ENCODE data around the gene CARD10. TPM values are rescaled to one million over a fixed set of nuclear protein-coding genes. Genes with fewer than 3 reads are reported as not detected.
A peak's percentile ranks its signal among the peaks of the same experiment; 100 is the strongest.
"Not testable (repeated sequence)": the region's sequence is repeated elsewhere in the genome, so short reads cannot be mapped to it uniquely, and the experiment has no call there.

The CARD10 gene
- total RNA-seq, 1 donor from 2014 or later: 10.8 TPM

GRCh38 chr22:37555029-37555428 lies 35.8 kb upstream of the CARD10 start:
- DNase-seq (ENCODE audit: low spot score): no peak

DNA sequence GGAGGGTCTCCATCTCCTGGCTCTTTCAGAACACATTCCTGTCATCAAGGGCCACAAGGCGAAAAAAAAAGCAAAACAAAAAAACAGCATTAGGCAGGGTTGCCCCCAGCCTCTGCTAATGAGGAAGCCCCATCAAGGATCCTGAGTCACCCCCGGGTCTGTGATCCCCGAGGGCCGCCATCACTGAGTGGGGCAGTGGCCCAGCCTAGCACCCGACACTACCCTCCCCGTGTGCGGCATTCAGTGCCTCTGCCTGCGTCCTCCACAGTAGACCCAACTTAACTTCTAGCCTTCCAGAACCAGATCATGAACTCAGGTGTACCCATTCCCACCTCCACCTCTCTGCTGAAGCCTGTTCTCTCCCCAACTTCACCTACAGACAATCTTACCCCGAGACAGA lies 34.5 kb upstream of the CARD10 start:
- DNase-seq (ENCODE audit: low spot score): no peak

DNA sequence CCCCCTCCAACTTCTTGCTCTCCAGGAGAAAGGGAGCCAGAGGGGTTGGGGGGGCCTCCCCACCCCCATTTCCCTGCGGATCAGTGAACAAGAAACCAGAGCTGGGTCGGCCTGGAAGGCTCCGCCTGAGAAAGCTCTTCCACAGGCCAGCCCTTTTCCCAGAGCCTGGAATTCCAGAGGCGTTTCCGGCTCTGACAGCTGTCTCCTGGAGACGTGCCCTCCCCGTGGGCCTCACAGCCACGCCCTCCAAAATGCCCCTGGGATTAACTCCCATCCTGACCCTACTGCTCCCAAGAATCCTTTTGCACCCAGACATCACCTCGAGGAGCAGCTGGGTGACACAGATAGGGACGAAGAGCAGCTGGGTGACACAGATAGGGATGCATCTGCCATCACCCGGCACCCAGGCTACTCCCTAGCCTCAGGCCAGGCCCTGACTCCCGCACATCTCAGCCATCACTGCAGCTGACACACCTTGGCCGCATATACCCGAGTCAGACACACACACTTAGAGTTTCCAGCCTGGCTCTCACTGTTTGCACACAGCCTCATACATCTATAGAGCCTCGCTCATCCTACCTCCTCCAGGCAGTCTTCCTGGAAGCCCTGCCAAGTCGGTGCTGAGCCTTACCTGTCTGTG lies 33.4 kb upstream of the CARD10 start:
- no peak for DNase-seq (ENCODE audit: low spot score)

GRCh38 chr22:37551981-37552380 lies 32.8 kb upstream of the CARD10 start:
- DNase-seq (ENCODE audit: low spot score): no peak

DNA sequence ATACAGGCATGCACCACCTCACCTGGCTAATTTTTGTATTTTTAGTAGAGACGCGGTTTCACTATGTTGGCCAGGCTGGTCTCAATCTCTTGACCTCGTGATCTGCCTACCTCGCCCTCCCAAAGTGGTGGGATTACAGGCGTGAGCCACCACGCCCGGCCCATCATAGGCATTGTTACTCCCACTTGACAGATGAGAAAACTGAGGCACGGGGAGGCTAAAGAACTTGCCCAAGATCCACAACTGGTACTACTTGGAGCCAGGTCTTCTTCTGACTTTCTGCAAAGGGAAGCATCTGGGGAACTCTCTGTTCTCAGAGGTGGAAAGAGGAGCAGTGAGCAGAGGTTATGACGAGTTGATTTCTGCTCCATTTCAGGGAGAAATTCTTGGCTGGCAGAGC lies 31.7 kb upstream of the CARD10 start:
- not testable (repeated sequence) for DNase-seq (ENCODE audit: low spot score)

GRCh38 chr22:37549704-37550059 lies 30.5 kb upstream of the CARD10 start:
- DNase-seq (ENCODE audit: low spot score): no peak

GRCh38 chr22:37547251-37547741 lies 28.1 kb upstream of the CARD10 start:
- no peak for DNase-seq (ENCODE audit: low spot score)

GRCh38 chr22:37546437-37547250 lies 27.4 kb upstream of the CARD10 start:
- DNase-seq (ENCODE audit: low spot score): no peak

DNA sequence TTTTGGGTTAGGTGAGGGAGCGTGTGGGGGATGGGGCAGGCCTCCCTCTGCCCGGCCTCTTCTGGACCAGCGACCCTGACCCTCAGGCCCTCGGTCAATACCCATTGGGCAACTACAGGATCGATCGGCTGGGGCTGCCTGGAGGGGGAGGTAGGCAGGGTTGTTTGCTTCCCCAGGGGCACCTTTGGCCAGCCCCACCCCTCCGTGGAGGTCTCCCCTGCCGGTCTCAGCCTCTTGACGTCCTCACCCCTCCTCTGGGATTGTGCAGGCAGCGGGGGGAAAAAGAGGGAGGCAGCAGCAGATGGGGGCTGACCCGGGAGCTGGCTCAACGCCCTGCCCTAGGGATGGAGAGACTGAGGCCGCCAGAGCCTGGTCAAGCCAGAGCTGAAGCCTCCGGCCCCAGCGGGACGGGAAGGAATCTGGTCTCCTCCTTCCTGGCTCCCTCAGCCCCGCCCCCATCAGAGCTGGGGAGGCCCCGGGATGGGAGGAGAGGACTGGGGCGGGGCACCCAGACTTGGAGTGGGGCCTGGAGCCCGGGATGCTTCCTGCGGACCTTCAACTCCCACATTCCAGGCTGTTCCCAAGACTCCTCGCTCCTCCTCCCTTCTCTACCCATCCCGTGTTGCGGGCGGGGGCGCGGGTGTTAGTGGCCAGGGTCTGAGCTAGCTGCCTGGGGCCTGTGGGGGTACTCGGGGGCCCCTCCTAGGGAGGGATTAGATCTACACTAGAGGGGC lies 26.7 kb upstream of the CARD10 start:
- peak; percentile 95 for DNase-seq (ENCODE audit: low spot score)

DNA sequence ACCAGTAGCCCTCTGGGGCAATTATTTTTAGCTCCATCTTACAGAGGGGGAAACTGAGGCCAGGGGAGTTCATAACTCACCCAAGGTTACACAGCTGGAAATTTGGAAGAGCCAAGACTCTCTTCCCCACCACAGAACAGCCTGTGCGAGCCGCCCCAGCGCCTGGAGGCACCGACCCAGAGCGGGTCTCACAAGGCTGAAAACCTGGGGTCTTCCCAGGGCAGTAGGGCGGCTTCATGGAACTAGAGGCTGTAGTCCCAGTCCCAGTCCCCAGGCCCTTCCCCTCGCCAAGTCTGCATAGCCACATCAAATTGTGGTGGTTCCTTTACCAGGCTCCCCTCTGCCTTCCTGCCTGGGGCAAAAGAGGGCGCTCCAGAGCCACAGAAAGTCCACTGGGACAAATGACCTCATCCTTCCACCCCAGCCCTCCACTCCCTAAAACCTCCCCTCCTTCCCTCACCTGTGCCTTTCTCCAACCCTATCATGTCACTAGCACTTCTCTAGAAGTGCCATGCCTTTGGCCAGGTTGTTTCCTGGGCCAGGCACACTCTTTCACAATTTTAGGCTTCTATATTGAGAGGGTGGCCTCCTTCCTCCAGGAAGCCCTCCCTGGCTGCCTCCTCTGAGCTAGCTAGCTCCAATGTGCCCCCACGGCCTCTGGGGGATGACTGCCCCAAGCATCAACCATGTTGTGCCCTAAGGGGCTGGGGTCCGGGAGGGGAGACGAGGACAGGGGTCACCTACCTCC lies 25.9 kb upstream of the CARD10 start:
- no peak for DNase-seq (ENCODE audit: low spot score)

DNA sequence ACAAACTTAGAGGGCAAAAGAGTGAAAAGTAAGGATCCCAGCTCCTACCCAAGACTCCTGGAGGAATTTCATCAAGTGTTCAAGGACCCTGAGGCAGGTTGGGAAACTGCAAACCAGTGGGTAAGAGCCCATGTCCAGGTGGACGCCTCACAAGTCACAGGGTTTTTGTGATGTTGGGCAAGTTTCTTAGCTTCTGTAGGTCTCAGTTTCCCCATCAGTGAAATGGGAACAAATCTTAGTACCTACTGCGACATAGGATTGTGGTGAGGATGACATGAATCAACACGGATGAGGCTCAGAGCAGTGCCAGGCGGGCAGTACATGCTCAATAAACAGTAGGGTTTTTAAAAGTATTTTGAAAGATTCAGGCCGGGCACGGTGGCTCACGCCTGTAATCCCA lies 23.7 kb upstream of the CARD10 start:
- DNase-seq (ENCODE audit: low spot score): no peak

DNA sequence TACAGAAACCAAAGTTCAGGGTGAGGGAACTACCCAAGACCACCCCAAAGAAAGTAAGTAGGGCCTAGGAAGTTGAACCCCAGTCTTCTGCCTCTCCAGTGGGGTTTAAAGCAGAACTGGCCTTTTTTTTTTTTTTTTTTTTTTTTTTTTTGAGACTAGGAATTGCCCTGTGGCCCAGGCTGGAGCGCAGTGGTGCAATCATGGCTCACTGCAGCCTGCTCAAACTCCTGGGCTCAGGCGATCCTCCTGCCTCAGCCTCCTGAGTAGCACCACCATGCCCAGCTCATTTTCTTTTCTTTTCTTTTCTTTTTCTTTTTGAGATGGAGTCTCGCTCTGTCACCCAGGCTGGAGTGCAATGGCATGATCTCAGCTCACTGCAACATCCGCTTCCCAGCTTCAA lies 23.2 kb upstream of the CARD10 start:
- not testable (repeated sequence) for DNase-seq (ENCODE audit: low spot score)

GRCh38 chr22:37539790-37540189 lies 20.6 kb upstream of the CARD10 start:
- not testable (repeated sequence) for DNase-seq (ENCODE audit: low spot score)

DNA sequence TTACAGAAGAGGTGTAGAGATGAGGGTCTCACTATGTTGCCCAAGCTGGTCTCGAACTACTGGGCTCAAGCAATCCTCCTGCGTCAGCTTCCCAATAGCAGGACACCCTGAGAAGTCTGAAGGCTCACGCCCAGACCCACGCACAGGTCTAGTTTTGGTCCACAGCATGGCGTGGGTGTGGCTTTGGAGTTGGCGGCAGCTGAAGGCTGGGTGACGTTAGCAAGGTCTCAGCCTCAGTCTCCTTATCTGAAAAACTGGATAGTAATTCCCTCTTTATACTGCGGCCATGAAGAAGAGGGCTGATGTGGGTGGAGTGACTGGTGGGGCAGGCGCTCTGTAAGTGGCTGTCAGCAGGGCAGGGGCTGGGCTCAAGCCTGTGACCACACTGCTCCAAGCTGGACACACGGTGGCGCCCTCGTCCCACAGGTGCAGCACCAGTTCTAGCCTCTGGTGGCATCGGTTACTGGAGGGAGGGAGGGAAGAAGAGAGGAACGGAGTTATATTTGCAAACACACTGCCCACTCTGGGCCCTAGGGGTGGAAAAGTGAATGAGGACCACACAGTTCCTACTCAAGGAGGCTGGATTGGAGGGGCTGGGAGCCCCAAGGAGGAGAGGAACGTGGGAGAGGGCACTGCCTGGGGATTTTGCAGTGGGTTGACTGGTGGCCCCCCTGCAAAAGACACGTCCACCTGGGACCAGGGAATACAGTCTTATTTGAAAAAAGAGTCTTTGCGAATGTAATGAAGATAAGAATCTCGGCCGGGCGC lies 19.6 kb upstream of the CARD10 start:
- peak; percentile 97 for DNase-seq (ENCODE audit: low spot score)

GRCh38 chr22:37535159-37535558 lies 15.9 kb upstream of the CARD10 start:
- DNase-seq (ENCODE audit: low spot score): no peak

GRCh38 chr22:37534445-37534844 lies 15.2 kb upstream of the CARD10 start:
- no peak for DNase-seq (ENCODE audit: low spot score)

- DNase-seq (ENCODE audit: low spot score): no peak
These were observed 14.8 kb upstream of the CARD10 start for GRCh38 chr22:37533995-37534394.

DNA sequence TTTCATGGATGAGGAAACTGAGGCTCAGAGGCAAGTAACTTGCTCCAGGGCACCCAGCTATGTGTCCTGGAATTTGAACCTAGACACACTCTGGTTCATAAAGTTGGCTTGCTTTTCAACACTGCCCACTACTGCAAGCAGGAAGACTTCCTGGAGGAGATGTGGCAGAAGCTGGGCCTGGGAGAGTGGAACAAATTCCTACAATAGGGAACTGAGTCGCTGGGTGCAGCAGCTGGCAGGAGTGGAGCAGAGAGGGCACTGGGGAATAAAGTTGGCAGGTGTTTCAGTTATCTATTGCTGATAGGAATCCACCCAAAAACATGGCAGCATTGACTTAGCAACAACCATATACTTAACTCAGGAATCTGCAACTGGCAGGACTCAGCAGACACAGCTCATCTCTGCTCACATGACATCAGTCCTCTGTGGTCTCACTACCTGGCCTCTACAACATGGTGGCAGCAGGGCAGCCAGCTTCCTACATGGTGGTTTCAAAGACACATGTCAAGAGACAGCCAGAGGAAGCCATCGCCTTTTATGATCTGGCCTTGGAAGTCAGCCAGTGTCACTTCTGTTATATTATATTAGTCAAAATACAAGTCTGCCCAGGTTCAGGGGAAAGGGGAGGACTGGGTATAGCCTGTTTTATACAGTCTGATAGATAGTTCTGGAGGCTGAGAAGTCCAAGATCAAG lies 10.6 kb upstream of the CARD10 start:
- DNase-seq (ENCODE audit: low spot score): no peak

DNA sequence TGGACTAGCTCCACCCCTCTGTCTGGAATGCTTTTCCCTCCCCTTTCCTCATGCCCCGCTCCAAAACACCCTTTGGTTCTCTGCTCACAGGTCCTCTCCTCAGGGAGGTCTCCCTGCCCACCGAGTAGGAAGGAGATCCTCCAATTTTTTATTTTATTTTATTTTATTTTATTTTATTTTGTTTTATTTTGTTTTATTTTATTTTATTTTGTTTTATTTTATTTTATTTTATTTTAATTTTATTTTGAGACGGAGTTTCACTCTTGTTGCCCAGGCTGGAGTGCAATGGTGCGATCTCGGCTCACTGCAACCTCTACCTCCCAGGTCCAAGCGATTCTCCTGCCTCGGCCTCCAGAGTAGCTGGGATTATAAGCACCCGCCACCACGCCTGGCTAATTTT lies 8.7 kb upstream of the CARD10 start:
- DNase-seq (ENCODE audit: low spot score): not testable (repeated sequence)
